Activated naive CD4-positive, alpha-beta T cell (primary cell): Measurements from ENCODE around the gene SPRED3.
"Not testable (repeated sequence)": the region's sequence is repeated elsewhere in the genome, so short reads cannot be mapped to it uniquely, and the experiment has no call there.

Experiments
- DNase-seq, 4 experiments: peaks; one replicate each; lab custom pipeline; 2025; lab: John Stamatoyannopoulos, UW

SPRED3 gene

DNA sequence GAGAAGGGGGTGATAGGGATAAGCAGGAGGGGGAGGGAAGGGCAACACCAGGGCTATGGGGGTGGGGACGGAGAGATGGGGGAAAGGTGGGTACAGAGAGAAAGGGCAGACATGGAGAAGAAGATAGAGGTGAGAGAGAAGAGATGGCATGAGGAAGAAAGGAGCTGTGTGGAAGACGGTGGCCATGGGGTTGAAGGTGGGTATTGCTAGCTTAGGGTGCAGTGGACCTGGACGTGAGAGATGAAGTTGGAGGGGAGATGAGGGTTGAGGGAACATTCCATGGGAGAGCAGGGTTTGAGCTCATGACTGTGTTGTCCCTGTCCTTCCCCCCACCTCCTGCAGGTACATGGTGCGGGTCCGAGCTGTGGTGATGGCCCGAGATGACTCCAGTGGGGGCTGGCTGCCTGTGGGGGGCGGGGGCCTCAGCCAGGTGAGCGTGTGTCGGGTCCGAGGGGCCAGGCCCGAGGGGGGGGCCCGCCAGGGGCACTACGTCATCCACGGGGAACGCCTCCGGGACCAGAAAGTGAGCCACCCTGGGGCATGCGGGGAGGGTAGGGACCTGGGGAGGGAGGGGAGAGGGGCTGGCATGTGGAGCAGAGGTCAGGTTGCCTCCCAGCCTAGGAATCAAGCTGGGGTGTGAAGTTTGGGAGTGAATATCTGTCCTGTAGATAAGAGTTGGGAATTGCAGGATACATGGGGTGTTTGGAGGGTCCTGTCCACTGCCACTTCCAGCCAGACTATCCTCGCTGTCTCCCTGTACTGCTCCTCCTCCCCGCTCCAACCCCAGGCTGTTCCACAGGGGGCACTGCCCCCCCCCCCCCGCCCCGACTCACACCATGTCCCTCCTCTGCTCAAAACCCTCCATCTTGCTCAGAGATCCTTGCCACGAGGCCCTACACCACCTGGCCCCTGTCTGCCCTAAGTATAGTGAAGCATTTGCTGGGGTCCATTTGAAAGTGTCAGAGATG lies 1.7 kb downstream of the SPRED3 start:
- DNase-seq, result no peak

DNA sequence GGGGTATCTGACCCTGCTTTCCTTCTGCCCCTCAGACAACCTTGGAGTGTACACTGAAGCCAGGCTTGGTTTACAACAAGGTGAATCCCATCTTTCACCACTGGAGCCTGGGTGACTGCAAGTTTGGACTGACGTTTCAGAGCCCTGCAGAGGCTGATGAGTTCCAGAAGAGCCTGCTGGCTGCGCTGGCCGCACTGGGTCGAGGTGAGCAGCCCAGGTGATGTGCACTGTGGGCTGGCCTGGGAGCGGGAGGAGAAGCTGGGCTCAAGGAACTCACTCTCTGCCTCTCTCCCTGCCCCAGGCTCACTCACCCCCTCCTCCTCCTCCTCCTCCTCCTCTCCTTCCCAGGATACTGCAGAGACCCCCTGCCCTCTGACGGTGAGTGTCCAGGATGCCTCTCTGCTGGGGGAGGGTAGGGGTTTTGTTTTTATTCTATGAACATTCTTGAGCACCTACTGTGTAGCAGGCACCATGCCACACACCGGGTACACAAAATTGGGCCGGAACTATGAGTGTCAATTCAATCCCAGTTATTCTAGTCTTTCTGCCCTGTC lies 3.5 kb downstream of the SPRED3 start:
- DNase-seq, result no peak

DNA sequence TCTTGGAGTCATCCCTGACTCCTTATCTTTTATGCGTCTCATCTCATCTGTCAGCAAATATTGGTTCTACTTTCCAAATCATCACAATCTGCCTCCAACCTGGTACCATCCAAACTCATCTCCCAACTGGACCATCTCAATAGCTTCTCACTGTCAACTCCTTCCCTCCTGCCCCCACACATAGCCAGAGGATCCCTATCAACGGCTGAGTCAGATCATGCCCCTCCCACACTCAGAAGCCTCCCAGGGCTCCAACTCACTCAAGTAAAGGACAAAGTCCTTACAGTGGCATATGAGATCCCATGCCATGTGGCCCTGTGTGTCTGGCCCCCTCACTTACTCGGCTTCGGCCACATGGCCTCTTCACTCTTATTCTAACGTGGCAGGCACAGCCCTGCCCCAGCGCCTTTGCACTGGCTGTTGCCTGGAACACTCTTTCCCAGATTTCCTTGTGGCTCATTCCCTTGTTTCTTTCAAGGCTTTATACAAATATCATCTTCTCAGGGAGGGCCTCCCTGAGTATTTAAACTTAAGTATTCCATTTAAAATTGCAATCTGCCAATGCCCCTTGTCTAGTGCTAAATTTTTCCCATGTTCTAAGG lies 4.3 kb downstream of the SPRED3 start:
- no peak for DNase-seq

DNA sequence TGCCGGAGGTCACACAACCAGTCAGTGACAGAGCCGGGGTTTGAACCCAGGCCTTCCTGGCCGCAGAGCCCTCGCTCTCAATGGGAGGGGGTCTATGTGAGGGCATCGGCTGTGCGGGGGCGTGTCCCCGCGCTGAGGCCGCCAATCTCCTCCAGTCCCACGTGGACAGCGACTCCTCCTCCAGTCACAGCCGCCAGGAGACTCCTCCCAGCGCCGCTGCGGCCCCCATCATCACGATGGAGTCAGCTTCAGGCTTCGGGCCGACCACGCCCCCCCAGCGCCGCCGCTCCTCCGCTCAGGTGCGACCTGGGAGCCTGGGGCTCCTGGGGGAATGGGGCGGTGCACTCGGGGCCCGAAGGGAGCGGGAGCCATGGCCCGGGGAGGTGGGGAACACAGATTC lies 6.0 kb downstream of the SPRED3 start:
- peak in 3 of 4 experiments; percentile 32 to 53 (median 33) for DNase-seq

DNA sequence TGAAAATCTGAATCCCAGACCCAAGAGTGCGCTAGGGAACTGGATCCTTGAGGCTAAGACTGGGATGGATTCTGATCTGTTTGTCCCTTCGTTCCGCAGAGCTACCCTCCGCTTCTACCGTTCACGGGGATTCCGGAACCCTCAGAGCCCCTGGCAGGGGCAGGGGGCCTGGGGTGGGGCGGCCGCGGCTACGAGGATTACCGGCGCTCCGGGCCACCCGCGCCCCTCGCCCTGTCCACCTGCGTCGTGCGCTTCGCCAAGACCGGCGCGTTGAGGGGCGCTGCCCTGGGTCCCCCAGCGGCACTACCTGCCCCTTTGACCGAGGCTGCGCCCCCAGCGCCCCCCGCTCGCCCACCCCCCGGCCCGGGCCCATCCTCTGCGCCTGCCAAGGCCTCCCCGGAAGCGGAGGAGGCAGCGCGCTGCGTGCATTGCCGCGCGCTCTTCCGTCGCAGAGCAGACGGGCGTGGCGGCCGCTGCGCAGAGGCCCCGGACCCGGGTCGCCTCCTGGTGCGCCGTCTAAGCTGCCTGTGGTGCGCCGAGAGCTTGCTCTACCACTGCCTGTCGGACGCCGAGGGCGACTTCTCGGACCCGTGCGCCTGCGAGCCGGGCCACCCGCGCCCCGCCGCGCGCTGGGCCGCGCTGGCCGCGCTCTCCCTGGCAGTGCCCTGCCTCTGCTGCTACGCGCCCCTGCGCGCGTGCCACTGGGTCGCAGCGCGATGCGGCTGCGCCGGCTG lies 7.1 kb downstream of the SPRED3 start:
- peak in 1 of 4 experiments; percentile 35 for DNase-seq

DNA sequence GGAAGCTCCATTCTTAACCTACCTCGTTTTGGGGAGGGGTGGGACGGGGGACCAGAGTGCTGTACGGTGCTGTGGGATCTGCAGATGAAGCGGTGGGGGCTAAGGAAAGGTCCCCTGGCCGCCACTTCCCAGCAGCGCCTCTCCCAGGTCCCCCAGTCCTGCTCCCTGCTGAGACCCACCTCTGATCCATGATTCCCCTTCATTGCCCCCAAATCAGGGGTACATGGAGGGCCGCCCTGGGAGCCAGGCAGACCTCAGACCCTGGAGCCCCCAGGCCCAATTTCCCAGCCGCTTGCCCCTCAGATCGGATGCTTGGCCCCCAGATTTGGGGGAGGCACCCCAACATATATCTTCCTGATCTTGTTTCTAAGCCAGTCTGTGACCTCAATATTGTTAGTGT lies 10.6 kb downstream of the SPRED3 start:
- DNase-seq, result no peak

DNA sequence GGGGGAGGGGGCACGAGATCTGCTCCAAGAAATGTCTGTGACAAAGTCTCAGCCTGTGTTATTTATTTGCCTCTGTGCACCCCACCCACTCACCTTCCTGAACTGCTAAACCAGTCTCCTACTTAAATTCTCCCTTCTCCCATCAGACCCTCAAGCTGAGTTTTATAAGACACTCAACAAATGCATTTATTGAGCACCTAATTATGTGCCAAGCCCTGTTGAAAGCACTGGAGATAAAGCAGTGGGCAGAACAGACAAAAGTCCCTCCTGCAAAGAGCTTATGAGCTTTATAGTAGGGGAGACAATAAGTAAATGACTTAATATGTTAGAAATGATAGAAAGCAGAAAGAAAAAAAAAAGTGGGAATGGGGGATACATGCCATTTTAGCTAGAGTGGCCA lies 11.0 kb downstream of the SPRED3 start:
- DNase-seq, result no peak

DNA sequence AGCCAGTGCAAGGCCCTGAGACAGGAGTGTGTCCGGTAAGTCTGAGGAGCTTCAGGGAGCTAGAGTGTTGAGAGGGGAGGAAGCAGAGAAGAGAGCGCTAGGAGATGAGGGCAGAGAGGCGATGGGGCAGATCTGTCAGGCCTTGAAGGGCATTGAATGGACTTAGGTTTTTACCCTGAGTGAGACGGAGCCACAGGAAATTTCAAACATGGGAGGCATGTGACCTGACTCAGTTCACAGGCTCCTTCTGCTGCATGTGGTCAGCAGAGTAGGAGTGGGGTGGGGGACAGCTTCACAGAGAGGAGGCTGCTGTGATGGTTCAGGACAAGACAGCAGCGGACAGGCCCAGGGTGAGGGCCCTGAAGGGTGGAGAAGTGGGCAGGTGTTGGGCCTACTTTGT lies 11.9 kb downstream of the SPRED3 start:
- no peak for DNase-seq

DNA sequence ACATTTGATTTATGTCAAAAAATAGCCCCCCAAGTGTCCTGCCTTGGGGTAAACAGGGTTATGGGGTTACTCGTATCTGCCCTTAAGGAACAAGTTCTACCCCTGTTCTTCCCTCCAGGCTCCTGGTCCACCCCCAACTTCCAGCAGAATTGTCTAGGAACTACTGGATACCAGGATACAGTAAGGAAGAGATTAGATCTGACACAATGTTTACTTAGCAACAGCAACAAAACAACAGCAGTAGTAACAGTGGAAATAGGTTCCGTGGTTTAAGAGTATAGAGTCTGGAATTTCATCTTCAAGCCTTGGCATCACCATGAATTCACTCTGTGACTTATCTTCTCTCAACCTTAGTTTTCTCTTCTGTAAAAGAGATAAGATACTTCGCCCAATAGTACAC lies 12.7 kb downstream of the SPRED3 start:
- DNase-seq, result no peak

DNA sequence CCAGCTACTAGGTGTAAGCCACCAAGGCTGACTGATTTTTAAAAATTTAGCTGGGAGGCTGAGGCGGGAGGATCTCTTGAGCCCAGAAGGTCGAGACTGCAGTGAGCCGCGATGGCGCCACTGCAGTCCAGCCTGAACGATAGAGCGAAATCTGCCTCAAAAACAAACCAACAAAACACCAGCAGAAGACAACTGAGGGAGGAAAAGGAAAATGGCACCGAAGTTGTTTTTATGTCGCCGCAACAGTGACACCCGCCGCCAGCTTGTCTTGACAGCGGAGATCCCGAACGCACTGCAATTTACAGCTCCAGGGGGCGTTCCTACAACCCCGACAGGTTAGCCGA lies 14.1 kb downstream of the SPRED3 start:
- DNase-seq, result no peak

DNA sequence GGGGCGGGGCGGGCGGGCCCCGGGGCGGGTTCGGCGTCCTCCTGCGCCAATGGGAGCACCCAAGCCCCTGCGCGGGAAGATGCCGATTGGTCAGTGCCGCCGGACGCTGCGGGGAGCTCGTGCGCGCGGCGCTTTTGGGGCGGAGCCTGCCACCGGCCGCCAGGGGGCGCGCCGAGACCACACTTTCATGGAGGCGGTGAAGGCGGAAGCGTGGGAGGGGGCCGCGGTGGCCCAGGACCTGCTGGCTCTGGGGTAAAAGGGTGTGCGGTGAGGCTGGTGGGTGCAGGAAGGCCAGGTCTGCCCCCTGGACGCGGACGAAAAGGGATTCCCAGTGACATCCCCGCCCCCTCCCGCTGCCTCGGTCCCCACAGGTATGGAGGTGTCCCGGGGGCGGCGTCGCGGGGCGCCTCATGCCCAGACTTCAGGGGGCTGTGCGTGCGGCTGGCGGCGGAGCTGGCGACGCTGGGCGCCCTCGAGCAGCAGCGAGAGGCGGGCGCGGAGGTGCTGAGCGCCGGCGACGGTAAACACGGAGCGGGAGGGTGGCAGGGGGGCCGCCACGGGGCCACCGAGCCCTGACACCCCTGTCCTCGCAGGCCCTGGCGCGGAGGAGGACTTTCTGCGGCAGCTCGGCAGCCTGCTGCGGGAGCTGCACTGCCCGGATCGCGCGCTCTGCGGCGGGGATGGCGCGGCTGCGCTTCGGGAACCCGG lies 14.6 kb downstream of the SPRED3 start, which contains the start of gene FAM98C:
TSS of gene FAM98C (plus strand) at position 127 of the 708 bp plus-strand sequence. CDS start at position 188, 61 bp downstream.
- peak; percentile 95 to 99 (median 98) for DNase-seq

DNA sequence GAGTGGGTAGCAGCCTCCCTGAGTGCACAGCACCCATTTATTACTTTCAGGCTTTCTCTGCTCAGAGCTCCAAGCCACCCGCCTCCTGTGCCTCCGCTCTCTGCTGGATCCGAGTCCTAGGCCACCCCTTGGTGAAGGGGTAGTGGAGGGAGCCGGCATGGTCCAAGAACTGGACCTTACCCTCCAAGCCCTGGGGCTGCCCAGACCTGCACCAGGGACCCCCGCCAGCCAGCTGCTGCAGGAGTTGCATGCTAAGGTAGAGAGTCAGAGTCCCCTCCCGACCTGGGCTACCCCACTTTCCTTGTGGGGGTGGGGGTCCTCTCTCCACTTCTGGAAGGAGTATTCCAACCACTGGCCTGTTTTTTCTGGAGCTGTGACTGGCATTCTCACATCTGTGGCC lies 16.4 kb downstream of the SPRED3 start:
- DNase-seq, result no peak

DNA sequence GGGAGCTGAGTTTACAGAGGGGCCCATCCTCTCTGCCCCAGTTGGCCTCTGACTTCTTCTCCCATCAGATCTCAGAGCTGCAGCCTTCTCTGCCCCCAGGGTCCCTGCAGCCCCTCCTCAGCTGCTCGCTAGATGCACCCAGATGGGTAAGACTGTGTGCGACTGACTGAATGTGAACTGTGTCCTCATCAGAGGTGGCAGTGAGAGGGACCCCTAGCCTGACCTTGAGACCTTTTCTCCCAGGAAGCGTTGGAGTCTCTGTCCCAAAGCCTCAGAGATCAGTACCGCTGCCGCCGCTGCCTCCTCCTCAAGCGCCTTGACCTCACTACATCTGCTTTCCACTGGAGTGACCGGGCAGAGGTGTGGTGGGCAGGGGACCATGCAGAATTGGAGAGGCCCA lies 16.8 kb downstream of the SPRED3 start:
- no peak for DNase-seq

DNA sequence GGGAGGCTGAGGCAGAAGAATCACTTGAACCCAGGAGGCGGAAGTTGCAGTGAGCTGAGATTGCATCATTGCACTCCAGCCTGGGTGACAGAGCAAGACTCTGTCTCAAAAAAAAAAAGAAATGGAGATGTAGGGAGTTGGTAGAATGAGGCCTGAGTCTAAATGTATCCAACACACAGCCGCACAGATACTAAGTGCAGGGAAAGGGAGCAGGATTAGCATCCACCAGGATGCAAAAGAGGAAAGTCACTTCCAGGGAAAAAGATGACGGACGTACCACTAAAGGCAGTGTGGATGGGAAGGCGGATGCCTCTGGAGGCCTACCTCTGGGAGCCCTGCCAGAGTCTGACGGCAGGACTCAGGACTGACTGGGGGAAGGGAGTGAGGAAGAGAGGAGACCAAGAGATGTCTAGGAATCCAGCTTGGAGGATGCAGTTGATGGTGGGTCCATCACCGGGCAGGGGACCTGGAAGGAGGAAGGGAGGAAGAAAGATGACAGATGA lies 21.2 kb downstream of the SPRED3 start:
- DNase-seq, result no peak

DNA sequence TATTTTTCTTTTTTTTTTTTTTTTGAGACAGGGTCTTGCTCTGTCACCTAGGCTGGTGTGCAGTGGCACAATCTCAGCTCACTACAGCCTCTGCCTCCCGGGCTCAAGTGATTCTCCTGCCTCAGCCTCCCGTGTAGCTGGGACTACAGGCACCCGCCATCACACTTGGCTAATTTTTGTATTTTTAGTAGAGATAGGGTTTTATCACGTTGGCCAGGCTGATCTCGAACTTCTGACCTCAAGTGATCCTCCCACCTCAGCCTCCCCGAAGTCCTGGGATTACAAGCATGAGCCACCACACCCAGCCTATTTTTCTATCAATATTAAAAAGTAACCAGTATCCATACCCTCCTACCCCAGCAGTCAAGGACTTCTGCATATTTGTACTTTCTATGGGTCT lies 21.9 kb downstream of the SPRED3 start:
- not testable (repeated sequence) for DNase-seq

DNA sequence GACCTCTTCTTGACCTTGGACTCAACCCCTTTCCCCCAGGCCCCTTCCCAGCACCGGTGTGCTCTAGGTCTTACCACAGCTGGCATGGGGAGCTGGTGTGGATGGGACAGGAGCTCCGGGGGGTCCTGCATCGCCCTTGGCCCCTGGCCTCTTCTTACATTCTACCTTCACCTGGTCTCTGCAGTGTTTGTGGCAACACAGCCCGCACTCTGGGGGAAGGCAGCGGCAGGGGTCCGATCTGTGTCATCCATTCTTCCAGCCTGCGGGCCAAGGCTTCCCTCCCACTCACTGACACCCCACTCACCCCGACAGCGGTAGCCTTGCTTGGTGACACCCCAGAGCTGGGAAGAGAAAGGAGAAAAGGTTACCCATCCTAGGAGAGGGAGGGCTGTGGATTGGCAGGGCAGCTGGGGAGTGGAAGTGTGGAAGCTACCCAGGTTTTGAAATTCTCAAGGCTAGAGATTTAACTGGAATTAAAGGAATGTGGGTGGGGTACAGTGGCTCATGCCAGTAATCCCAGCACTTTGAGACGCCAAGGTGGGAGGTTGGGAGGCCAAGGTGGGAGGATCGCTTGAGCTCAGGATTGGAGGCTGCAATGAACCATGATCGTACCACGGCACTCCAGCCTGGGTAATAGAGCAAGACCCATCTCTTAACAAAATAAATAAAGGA lies 22.7 kb downstream of the SPRED3 start:
- DNase-seq, result no peak

DNA sequence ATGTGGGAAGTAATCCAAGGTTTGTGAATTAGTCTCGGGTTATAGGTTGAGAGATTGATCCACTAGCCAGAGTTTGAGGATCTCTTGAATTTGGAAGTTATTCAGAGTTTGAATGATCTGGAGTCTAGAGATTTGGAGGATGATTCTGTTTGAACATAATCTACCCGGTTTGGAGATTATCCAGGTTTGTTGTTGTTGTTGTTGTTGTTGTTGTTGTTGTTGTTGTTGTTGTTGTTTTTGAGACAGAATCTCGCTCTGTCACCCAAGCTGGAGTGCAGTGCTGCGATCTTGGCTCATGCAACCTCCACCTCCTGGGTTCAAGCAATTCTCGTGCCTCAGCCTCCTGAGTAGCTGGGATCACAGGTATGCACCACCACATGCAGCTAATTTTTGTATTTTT lies 23.4 kb downstream of the SPRED3 start:
- not testable (repeated sequence) for DNase-seq

DNA sequence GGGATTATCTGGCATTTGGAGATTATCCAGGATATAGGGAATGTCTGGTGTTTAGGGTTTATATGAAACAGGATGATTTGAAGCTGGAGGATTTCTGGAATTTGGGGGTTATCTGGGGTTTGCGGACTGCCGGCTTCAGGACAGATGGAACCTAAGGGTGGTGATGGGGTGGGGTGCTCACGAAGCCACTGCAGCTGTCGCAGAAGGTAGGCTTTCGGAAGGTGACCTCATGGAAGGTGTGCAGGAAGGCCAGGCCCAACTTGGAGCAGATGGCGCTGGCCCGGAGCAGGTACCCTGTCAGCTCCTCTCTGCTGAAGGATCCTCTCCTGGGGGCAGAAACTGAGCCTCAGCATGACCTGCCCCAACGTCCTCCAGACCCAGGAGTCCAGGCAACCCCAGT lies 24.0 kb downstream of the SPRED3 start:
- DNase-seq, result no peak

DNA sequence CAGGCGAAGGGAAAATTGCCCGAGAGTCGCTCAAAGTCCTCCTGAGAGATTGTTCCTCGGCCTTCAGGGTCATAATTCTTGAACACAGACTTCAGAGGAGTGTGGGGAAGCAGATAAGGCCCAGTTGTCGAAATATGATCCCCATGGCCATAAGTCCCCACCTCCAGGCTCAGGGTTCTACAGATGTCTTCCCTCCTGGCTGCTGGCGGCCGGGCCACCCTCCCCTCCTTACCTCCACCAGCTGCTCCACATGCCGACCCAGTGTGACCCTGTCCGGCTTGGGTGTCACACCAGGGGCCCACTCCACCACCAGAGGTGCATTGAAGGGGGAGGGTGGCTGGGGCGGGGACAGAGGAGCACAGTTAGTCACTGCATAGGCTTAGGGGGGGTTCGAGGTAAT lies 24.5 kb downstream of the SPRED3 start:
- no peak for DNase-seq

DNA sequence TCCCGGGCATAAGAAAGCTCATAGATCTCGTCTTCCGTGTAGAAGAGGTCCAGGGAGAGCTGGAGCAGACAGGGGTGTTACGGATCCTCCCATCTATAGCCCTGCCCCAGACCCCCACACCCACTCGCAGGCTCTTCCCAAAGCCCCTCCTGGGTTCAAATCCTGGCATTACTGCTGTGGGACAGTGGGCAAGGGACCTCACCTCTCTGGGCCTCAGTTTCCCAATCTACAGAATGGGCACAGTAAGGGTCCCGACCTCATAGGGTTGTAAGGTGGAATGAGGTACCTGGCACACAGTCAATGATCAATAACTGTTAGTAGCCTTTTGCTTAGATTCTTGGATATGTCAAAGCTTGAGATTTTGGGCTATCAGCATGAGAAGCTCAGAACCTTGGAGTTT lies 24.9 kb downstream of the SPRED3 start:
- DNase-seq, result no peak

DNA sequence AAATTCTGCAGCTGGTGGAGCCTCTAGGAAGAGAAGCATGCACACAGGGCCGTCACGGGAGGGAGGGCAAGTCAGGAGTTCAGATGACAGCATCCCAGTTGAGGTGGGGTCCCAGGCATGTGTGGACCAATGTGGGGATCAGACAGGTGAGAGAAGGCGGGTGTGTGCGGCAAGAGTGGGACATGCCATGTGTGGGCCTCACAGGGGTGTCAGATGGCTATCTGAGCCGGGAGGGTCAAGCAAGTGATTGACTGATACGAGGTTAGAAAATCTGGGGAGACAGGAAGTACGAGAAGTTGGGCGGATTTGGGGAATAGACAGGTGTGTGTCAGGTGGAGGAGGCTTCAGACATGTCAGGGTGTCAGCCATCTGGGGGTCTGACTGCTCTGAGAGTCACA lies 28.6 kb downstream of the SPRED3 start:
- DNase-seq, result no peak
